ENCODE measurements around the gene TATDN3. TPM values are rescaled to one million over a fixed set of nuclear protein-coding genes. Genes with fewer than 3 reads are reported as not detected.

TATDN3 gene
- total RNA-seq, 3 donors from 2014 or later (not counting 1 experiment from before 2014, with no cell fraction given): 11.6 to 14.6 (median 13.4) TPM

- no peaks in the 10 kb centered on the region for H3K4me1 ChIP-seq (ENCODE audit: control insufficient read depth, insufficient read depth, low read length)
- ATAC-seq (no peak), DNase-seq (no peak)
- H3K4me3 ChIP-seq (ENCODE audit: low read length): no peak overlapping the region
- WGBS (ENCODE audit: insufficient coverage): 75% methylated on average over 2 of the region's 2 CpGs
- peaks cover 8% of the 10 kb centered on the region for H3K36me3 Mint-ChIP-seq
- no peaks in the 10 kb centered on the region for H3K27me3 ChIP-seq (ENCODE audit: control insufficient read depth, insufficient read depth, low read length)
- no peak overlapping the region for H3K27ac ChIP-seq (ENCODE audit: low read length)
- H3K4me3 Mint-ChIP-seq: no peak overlapping the region
- peaks cover 11% of the 10 kb centered on the region for H3K9me3 ChIP-seq (ENCODE audit: control insufficient read depth, insufficient read depth, low read length)
- TF ChIP-seq CTCF (IDR thresholded peaks at IDR 0.05): no peak
- intact Hi-C loops (cut with micrococcal nuclease): no loop called here
- H3K36me3 ChIP-seq (ENCODE audit: control insufficient read depth, insufficient read depth, low read length): no peaks in the 10 kb centered on the region
- peaks cover 3 to 6% of the 10 kb centered on the region in 2 donors for H3K9me3 Mint-ChIP-seq
- H3K27ac Mint-ChIP-seq: no peak overlapping the region
- H3K27me3 Mint-ChIP-seq (ENCODE audit: low read depth in 2 of 2): peaks cover 0 to 7% of the 10 kb centered on the region in 2 donors
- H3K4me1 Mint-ChIP-seq: peaks cover 0 to 6% of the 10 kb centered on the region in 2 donors
Observed at GRCh38 chr1:212820969-212821368, 29.3 kb downstream of the TATDN3 start.

- intact Hi-C loops (cut with micrococcal nuclease): no loop called here
- no peak for ATAC-seq
- peaks cover 12% of the 10 kb centered on the region for H3K36me3 Mint-ChIP-seq
- no peaks in the 10 kb centered on the region for H3K36me3 ChIP-seq (ENCODE audit: control insufficient read depth, insufficient read depth, low read length)
- no peak overlapping the region for H3K27ac ChIP-seq (ENCODE audit: low read length)
- no peaks in the 10 kb centered on the region for H3K4me1 ChIP-seq (ENCODE audit: control insufficient read depth, insufficient read depth, low read length)
- peaks cover 16% of the 10 kb centered on the region for H3K9me3 ChIP-seq (ENCODE audit: control insufficient read depth, insufficient read depth, low read length)
- H3K27ac Mint-ChIP-seq: no peak overlapping the region
- peaks cover 0 to 15% of the 10 kb centered on the region in 2 donors for H3K27me3 Mint-ChIP-seq (ENCODE audit: low read depth in 2 of 2)
- TF ChIP-seq CTCF (IDR thresholded peaks at IDR 0.05): no peak
- peaks cover 6 to 9% of the 10 kb centered on the region in 2 donors for H3K9me3 Mint-ChIP-seq
- peaks cover 0 to 6% of the 10 kb centered on the region in 2 donors for H3K4me1 Mint-ChIP-seq
- WGBS (ENCODE audit: insufficient coverage): 93% methylated on average over 3 of the region's 3 CpGs
- H3K4me3 ChIP-seq (ENCODE audit: low read length): no peak overlapping the region
- no peak for DNase-seq
- H3K27me3 ChIP-seq (ENCODE audit: control insufficient read depth, insufficient read depth, low read length): no peaks in the 10 kb centered on the region
- no peak overlapping the region for H3K4me3 Mint-ChIP-seq
Observed at GRCh38 chr1:212822956-212823355, 31.3 kb downstream of the TATDN3 start.

GRCh38 chr1:212824201-212824600, 32.5 kb downstream of the TATDN3 start:
- Mint-ChIP-seq H3K36me3 (peaks cover 12% of the 10 kb centered on the region), H3K4me3 (no peak overlapping the region), H3K4me1 (peaks cover 0 to 6% of the 10 kb centered on the region in 2 donors), H3K27me3 (ENCODE audit: low read depth in 2 of 2) (peaks cover 0 to 15% of the 10 kb centered on the region in 2 donors), H3K9me3 (peaks cover 6 to 9% of the 10 kb centered on the region in 2 donors), H3K27ac (no peak overlapping the region)
- no peaks in the 10 kb centered on the region for H3K36me3 ChIP-seq (ENCODE audit: control insufficient read depth, insufficient read depth, low read length)
- WGBS (ENCODE audit: insufficient coverage): 97% methylated on average over 16 of the region's 16 CpGs
- intact Hi-C loops (cut with micrococcal nuclease): no loop called here
- no peak for DNase-seq
- peaks cover 16% of the 10 kb centered on the region for H3K9me3 ChIP-seq (ENCODE audit: control insufficient read depth, insufficient read depth, low read length)
- H3K27ac ChIP-seq (ENCODE audit: low read length): no peak overlapping the region
- H3K4me3 ChIP-seq (ENCODE audit: low read length): no peak overlapping the region
- H3K27me3 ChIP-seq (ENCODE audit: control insufficient read depth, insufficient read depth, low read length): no peaks in the 10 kb centered on the region
- ATAC-seq: no peak
- TF ChIP-seq CTCF (IDR thresholded peaks at IDR 0.05): no peak
- H3K4me1 ChIP-seq (ENCODE audit: control insufficient read depth, insufficient read depth, low read length): no peaks in the 10 kb centered on the region

GRCh38 chr1:212825798-212826452, 34.2 kb downstream of the TATDN3 start:
- ATAC-seq (no peak), DNase-seq (no peak)
- no peak overlapping the region for H3K4me3 Mint-ChIP-seq
- intact Hi-C loops (cut with micrococcal nuclease): no loop called here
- WGBS (ENCODE audit: insufficient coverage): 95% methylated on average over 6 of the region's 6 CpGs
- H3K4me1 Mint-ChIP-seq: no peaks in the 10 kb centered on the region
- no peak overlapping the region for H3K27ac Mint-ChIP-seq
- H3K27me3 ChIP-seq (ENCODE audit: control insufficient read depth, insufficient read depth, low read length): no peaks in the 10 kb centered on the region
- H3K4me1 ChIP-seq (ENCODE audit: control insufficient read depth, insufficient read depth, low read length): no peaks in the 10 kb centered on the region
- H3K36me3 ChIP-seq (ENCODE audit: control insufficient read depth, insufficient read depth, low read length): no peaks in the 10 kb centered on the region
- H3K36me3 Mint-ChIP-seq: peaks cover 12% of the 10 kb centered on the region
- H3K27ac ChIP-seq (ENCODE audit: low read length): no peak overlapping the region
- H3K9me3 Mint-ChIP-seq: peaks cover 6 to 9% of the 10 kb centered on the region in 2 donors
- peaks cover 16% of the 10 kb centered on the region for H3K9me3 ChIP-seq (ENCODE audit: control insufficient read depth, insufficient read depth, low read length)
- H3K4me3 ChIP-seq (ENCODE audit: low read length): no peak overlapping the region
- no peak for TF ChIP-seq CTCF (IDR thresholded peaks at IDR 0.05)
- H3K27me3 Mint-ChIP-seq (ENCODE audit: low read depth in 2 of 2): peaks cover 0 to 11% of the 10 kb centered on the region in 2 donors

Data from natural killer cell (primary cell).